ENCODE measurements around the gene C1QTNF2.

- TF ChIP-seq, protein P1, sequence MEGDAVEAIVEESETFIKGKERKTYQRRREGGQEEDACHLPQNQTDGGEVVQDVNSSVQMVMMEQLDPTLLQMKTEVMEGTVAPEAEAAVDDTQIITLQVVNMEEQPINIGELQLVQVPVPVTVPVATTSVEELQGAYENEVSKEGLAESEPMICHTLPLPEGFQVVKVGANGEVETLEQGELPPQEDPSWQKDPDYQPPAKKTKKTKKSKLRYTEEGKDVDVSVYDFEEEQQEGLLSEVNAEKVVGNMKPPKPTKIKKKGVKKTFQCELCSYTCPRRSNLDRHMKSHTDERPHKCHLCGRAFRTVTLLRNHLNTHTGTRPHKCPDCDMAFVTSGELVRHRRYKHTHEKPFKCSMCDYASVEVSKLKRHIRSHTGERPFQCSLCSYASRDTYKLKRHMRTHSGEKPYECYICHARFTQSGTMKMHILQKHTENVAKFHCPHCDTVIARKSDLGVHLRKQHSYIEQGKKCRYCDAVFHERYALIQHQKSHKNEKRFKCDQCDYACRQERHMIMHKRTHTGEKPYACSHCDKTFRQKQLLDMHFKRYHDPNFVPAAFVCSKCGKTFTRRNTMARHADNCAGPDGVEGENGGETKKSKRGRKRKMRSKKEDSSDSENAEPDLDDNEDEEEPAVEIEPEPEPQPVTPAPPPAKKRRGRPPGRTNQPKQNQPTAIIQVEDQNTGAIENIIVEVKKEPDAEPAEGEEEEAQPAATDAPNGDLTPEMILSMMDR (optimal IDR thresholded peaks at IDR 0.05 in 1 of 3, IDR thresholded peaks at IDR 0.05 in 1 of 3, conservative IDR thresholded peaks at IDR 0.05 in 1 of 3; ENCODE audit: extremely low read depth in 1 of 3, insufficient read depth in 2 of 3, low read length in 3 of 3) = no peak
- TF ChIP-seq EZH2 (IDR thresholded peaks at IDR 0.05; ENCODE audit: low read length) = no peak
These were observed 15.8 kb downstream of the C1QTNF2 start for GRCh38 chr5:160354666-160355065.
